ENCODE data around the gene P4HB.

Gene P4HB

GRCh38 chr17:81868674-81869220 lies 8.4 kb upstream of the P4HB start:
- no peak for DNase-seq (ENCODE audit: low read depth in 2 of 2)

DNA sequence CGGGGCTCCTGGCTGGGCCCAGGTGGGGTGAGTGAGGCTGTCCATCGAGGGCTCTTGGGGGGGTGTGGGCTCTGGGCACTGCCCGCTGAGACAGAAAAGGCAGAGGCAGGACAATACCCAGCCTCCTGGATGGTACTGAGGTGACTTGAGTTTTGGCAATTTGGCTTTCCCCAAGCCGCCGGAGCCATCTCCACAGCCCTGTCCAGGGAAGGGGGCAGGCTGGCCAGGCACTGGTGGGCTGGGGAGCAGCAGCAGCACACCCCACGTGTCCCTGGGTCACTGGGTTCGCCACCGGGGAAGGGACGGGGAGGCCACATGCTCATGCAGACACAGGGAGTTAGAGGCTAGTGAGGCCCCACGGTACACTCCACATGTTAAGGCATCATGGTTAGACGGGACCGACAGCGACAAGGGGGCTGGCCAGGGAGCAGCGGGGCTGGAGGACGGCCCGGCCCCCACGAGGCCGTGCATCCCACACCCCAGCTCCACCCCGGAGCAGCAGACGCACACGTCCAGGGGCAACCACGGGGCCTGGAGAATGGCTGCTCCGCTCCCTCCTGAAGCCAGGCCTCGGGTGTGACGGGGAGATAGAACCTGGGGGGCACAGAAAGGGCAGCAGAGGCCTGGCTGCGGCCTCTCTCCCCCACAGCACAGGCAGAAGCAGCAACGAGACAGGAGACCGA lies 7.8 kb upstream of the P4HB start:
- DNase-seq (ENCODE audit: low read depth in 2 of 2): no peak

DNA sequence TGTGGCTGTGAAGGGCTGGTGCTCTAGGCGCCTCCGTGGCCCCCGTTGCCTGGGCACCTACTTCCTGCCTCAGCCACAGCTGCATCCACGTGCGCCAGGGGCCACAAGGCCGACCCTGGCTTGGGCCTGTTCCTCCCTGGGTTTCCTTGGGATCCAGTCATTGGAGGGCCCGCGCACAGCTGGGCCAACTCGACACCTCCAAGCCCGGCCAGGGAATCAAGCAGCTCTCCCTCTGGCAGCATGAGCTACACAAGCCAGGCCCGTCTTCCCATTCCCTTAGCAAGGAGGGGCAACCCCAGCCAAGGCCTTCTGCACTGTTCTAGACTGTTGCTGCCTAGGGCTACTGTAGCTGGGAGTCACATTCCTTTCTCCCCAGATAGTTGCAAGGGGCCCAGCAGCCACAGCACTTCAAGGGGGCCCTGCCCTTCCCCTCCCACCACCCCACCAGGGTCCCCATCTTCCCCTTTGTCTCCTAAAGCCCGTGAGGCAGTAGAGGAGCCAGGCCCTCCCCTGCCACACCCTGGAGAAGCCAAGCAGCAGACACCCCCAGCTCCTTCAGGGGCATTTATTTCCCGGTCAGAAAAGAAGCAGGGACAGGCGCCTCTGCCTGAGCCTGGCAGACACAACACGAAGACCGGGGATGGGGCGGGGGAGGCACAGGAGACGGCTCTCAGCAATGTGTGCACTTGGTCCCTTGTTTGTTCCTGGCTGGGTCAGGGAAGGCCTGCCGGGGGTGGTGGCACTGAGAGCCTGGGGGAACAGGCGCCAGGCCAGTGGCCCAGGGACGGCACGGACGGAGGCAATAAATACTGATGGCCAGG lies 7.0 kb upstream of the P4HB start:
- DNase-seq (ENCODE audit: low read depth in 2 of 2): no peak

GRCh38 chr17:81866440-81867169 lies 6.3 kb upstream of the P4HB start:
- DNase-seq (ENCODE audit: low read depth in 2 of 2): no peak

DNA sequence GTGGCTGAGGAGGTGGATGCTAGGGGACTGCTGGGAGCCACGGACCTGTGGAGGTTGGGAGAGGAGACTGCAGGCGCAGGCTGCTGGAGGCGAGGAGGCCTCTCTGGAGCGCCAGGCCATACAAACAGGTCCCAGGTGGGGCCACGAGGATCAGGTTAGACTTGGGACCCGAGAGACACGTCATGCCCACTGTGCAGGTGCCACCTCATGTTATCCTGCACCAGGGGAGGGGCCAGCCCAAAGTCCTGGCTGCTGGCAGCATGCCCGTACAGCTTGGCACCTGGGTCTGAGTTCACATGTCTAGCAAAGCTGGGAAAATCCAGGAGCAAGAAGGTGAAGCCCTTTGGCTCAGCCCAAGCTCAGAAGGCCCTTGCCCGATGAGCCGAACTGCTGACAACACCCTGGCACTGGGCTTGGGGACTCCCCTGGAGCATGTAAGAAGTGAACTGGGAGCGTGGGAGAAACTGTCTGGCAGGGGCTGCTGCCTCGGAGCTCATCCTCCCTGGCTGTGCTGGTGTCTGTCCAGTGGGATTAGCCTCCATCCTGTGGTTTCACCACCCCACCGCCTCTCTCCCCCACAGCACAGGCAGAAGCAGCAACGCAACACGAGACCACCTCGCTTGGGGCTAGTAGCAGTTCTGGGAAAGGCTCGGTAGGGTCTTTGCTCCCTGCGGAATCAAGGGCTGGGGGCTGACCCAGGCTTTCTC lies 5.6 kb upstream of the P4HB start:
- no peak for DNase-seq (ENCODE audit: low read depth in 2 of 2)

GRCh38 chr17:81865358-81865732 lies 5.0 kb upstream of the P4HB start:
- DNase-seq (ENCODE audit: low read depth in 2 of 2): no peak

DNA sequence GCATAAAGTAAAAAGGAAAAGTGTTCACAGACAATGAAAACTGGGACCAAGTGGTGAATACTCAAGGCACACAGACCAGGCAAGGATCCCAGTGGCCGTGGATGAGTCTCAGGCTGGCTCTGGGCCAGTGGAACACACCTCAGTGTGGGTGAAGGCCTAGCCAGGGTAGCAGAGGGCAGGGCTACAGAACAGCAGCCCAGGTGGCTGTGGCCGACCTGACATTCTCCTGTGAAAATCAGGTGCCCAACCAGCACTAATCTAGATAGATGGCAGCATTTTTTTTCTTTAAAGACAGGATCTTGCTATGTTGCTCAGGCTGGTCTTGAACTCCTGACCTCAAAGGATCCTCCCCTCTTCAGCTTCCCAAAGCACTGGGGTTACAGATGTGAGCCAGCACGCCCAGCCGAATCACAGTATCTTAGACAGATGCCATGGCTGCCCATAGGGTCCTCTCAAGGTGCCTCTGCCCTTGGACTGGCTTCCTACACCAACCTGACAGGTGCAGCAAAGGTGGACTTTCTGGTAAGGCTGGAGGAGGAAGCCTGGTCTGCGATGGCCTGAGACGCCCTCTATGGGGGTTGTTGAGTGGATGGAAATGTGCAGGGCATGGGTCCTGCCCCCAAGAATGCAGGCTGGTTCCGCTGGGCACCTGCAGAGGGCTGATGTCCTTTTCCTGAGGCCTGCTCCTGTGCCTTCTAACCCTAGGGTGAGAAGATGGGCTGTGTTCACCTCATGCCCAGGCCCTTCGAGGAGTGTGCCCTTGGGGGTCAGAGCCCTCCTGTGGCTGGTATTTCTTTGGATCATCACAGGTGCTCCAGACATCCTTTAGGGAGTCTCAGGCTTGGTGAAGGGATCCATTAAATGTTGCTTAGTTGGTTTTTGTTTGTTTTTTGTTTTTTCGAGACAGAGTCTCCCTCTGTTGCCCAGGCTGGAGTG lies 3.8 kb upstream of the P4HB start:
- DNase-seq (ENCODE audit: low read depth in 2 of 2): no peak

DNA sequence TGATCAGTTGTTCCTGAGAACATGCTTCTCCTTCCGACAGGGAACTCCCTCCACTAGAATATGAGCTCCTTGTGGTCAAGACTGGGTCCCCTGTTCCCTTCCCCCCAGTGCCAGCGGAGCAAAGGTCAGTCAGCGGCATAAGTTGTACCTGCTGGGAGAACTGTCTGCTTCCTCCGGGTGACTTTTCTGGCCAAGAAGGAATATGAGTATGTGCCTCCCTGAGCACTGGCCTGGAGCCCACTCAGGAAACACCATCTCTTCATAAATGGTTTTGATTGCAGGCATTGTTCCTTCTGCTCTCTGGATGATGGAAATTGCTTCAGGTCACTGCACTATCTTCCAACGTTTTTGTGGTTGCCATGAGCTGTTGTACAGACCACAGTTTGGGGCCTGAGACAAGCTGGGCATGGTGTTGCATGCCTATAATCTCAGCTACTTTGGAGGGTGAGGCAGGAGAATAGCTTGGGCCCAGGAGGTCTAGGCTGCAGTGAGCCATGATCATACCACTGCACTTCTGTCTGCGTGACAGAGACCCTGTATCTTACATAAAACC lies 2.9 kb upstream of the P4HB start:
- no peak for DNase-seq (ENCODE audit: low read depth in 2 of 2)

DNA sequence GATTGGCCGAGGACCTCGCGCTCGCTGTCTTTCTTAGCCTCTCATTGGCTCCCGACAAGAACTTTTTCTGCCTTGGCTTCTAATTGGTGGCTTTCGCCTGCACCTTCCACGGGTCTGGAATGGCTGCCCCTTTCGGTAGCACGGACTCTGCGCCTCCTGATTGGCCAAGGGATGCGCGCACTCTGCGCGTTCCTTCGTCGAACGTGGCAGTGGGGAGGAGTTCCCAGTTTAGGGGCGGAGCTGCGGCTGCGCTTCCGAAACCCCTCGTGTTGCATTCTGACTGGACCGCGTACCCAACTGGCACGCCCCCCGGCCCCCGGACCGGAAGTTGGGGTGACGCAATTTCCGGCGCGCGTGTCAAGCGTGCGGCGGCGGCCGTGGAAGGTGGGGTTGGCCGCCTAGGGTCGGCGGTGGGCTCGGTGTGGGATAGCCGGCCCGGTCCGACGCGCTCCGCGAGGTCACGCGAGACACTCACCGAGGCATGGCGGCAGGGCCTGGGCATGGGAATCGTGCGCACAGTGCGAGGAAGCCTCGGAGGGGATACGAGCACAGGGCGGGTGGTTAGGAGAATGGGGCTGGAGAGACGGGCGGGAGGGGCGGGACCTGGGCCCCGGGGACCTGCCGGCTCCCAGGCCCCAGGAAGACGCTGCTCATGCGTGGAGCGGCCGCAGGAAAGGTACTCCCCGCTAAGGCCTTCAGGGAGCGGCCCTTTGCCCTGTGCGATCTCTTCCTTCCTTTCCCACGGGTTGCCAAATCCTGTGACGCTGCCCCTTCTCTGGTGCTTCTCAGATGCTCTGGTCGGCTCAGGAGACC lies 627 bp upstream of the P4HB start:
- peak; percentile 96 to 98 for DNase-seq (ENCODE audit: low read depth in 2 of 2)

DNA sequence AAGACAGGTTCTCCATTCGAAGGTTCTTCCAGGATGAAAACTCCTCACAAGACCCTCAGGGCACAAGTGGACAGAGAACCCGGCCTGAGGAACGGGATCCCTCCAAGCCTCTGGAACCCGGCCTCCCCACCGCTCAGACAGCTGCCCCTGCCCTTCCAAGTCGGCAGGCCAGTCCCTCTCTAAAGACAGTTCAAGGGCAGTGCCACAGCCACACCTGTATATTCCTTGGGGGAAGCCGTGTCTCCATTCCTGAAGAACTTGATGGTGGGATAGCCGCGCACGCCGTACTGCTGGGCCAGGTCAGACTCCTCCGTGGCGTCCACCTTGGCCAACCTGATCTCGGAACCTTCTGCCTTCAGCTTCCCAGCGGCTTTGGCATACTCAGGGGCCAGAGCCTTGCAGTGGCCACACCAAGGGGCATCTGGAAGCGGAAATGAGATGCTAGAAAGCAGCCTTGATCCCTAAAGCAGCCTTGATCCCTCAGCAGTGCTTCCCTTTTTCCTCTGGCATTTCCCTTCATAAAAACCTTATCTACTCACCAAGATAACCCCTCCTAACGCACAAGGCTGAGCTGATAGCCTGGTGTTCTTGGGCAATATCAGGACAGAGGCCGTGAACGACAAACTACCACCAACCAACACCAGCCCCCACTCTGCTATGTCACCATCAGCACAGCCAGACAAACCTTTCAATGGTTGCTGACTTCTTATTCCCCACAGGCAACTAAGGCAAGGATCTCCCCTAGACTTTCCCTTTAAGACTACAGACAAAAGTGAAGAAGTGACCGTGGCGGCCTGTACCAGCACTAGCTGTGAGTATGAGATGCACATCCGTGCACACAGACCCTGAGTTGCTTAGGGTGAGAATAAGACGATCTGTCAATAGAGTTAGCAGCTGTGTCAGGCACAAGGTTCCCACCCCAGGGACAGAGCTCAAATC lies 1.1 kb downstream of the P4HB start:
- no peak for DNase-seq (ENCODE audit: low read depth in 2 of 2)

DNA sequence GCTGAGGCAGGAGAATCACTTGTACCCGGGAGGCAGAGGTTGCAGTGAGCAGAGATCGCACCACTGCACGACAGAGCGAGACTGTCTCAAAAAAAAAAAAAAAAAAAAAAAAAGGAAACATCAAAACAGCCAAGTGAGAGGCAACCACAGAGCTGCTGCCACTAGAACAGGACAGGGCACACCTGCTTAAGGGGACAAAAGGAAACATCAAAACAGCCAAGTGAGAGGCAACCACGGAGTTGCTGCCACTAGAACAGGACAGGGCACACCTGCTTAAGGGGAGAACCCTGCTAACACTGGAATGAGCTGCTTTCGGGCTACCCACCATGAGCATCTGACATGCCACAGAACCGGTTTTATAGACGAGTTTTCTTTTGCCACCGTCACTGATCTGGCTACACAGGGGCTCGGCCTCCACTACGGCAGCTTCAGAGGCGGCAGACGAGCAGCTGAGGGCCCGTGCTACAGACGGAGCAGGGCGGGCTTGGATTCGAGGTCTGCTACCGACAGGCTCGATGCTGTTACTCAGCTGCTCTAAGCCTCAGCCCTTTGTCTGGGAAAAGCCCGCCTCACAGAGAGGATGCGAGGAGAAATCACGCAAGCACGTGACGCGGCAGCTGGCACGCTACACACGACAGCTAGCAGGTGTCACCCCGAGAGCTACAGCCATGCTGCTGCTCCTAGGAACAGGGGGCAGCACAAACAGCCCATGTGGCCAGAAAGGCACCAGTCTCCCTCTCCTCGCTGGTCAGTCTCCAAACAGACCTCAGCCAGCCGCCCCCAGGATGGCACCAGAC lies 2.0 kb downstream of the P4HB start:
- DNase-seq (ENCODE audit: low read depth in 2 of 2): no peak

- DNase-seq (ENCODE audit: low read depth in 2 of 2): no peak
Measured at GRCh38 chr17:81854974-81855774, 5.2 kb downstream of the P4HB start.

GRCh38 chr17:81852237-81852636 lies 8.1 kb downstream of the P4HB start:
- DNase-seq (ENCODE audit: low read depth in 2 of 2): no peak

GRCh38 chr17:81851423-81851822 lies 8.9 kb downstream of the P4HB start:
- DNase-seq (ENCODE audit: low read depth in 2 of 2): no peak

DNA sequence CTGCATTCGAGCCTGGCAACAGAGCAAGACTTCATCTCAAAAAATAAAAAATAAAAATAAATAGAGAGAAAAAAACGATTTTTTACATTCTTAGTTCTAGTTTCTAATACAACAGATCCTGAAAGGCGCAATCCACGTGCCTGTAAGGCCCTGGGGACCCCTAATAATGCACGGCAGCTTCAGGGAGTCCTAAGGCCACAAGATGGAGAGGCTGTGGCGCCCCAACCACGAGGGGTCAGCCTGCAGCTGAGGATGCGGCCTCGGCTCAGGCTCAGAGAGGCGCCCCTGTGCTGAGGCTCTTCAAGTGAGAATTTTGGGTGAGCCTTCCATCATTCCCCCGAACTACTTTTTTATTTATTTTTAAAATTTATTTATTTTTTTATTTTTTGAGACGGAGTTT lies 10.9 kb downstream of the P4HB start:
- DNase-seq (ENCODE audit: low read depth in 2 of 2): no peak

DNA sequence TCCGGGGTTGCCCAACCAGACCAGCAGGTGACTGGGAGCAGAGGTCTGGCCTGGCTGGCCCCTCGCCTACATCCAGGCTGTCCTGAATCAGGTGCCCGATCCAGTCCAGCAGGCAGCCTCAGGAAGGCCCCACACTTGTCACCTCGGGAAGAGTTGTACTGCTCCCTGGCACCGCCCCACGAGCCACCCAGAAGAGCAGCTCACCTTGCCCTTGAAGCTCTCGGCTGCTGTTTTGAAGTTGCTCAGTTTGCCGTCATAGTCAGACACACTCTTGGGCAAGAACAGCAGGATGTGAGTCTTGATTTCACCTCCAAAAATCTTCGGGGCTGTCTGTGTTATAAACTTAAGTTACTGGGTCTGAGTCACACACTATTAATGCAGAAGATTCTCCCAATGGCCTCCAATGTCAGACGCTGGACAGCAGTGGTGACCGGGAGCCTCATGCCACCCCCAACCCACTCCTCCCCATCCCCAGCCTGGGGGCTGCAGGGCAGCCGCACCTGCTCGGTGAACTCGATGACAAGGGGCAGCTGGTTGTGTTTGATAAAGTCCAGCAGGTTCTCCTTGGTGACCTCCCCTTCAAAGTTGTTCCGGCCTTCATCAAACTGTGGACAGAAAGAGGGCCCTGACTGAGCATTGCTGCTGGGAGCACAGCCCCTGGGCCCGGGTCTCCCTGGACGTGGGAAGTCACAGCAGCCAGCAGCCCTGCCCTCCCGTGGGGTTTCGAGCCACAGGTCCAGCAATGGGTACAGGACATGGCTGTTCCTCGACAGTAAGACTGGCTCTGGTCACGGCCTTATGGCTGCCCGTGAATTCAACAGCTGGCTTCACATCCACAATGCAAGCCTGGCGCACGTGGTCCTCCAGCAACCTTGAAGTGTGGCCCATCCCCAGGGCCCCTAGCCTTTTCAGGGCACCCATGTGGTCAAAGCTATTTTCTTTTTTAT lies 13.3 kb downstream of the P4HB start:
- no peak for DNase-seq (ENCODE audit: low read depth in 2 of 2)

Measured in stimulated activated CD8-positive, alpha-beta memory T cell treated with anti-CD3 and anti-CD28 coated beads, Interleukin-2, amount 100 ng/mL, for 48 hours (primary cell).